Spleen (tissue), 7 donors: Measurements from ENCODE around the gene KCNJ13.

Experiments
- CTCF ChIP-seq, 11 experiments: fragments of 200-600 bp in 7 of 11; fragments of 450-650 bp in 4 of 11; sonication (generic) in 4 of 11; IDR thresholded peaks in 8 of 11; conservative IDR thresholded peaks in 3 of 11; 1 replicate in 7 of 11; 2 replicates in 4 of 11; pipeline versions ENCODE4 v1.4.0 to v1.8.0; 2016 to 2021; ENCODE audit warnings: antibody characterized with exemption in 11 of 11, inconsistent platforms in 4 of 11, mild to moderate bottlenecking in 1 of 11
- POLR2A ChIP-seq, 3 donors: fragments of 450-650 bp; IDR thresholded peaks; one replicate each; pipeline ENCODE4 v1.5.1; 2017; ENCODE audit warnings: antibody characterized with exemption in 3 of 3, mild to moderate bottlenecking in 1 of 3
- donor health status: DM: no; HTN: no; CAD: no; lungs with moderate emphysema.
- donor health status: DM: no; HTN: no; CAD: no.
- donor health status: DM: no; HTN: no; CAD: no.

DNA sequence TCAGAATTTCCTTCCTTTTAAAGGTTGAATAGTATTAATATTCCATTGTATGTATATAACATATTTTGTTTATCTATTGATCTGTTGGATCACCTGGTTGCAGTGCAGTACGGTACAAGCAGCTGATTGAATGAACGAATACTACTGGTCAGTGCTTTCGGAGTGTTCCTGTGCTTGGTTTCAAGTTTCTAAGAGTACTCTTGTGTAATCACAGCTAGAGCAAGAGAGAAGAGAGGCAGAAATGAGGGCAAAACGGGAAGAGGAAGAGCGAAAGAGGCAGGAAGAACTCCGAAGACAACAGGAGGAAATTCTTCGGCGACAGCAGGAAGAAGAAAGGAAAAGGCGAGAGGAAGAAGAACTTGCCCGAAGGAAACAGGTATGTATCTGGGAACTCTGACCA lies 40.3 kb upstream of the KCNJ13 start:
- peak in 1 of 11 experiments; percentile 5 for TF ChIP-seq CTCF (IDR thresholded peaks at IDR 0.05 in 8 of 11, conservative IDR thresholded peaks at IDR 0.05 in 3 of 11)
- TF ChIP-seq POLR2A (IDR thresholded peaks at IDR 0.05) = no peak
